ENCODE data around the gene ZNF614. TPM values are rescaled to one million over a fixed set of nuclear protein-coding genes. Genes with fewer than 3 reads are reported as not detected.

ZNF614 gene
- total and polyA plus RNA-seq, 3 donors from 2014 or later, result 8.6 to 13.9 (median 13.2) TPM

- H3K36me3 ChIP-seq (ENCODE audit: low read depth, missing control alignments), result peaks cover 3% of the 10 kb centered on the region
- no peak overlapping the region for H3K4me3 ChIP-seq
- H3K9me3 ChIP-seq, result no peaks in the 10 kb centered on the region
- no peaks in the 10 kb centered on the region for H3K4me1 ChIP-seq
- DNase-seq, result no peak
- intact Hi-C loops (cut with DNase I; ENCODE audit: low total_unique reads), result no loop called here
- WGBS, 2 donors, result 96 to 98% methylated on average over 4 of the region's 4 CpGs
- no peak overlapping the region for H3K27ac ChIP-seq
- TF ChIP-seq POLR2A (IDR thresholded peaks at IDR 0.05), result no peak
- no peak for TF ChIP-seq CTCF (IDR thresholded peaks at IDR 0.05)
- H3K27me3 ChIP-seq, result no peaks in the 10 kb centered on the region
Measured at GRCh38 chr19:51971624-51972023, 56.6 kb downstream of the ZNF614 start.

GRCh38 chr19:51970718-51971117 is 57.5 kb downstream of the ZNF614 start:
- TF ChIP-seq CTCF (IDR thresholded peaks at IDR 0.05) (no peak), POLR2A (IDR thresholded peaks at IDR 0.05) (no peak)
- H3K27me3 ChIP-seq, result no peaks in the 10 kb centered on the region
- no peak for DNase-seq
- peaks cover 3% of the 10 kb centered on the region for H3K36me3 ChIP-seq (ENCODE audit: low read depth, missing control alignments)
- intact Hi-C loops (cut with DNase I; ENCODE audit: low total_unique reads), result no loop called here
- H3K9me3 ChIP-seq, result no peaks in the 10 kb centered on the region
- H3K4me3 ChIP-seq, result no peak overlapping the region
- WGBS, 2 donors, result 97 to 100% methylated on average over 1 of the region's 1 CpG
- no peaks in the 10 kb centered on the region for H3K4me1 ChIP-seq
- H3K27ac ChIP-seq, result no peak overlapping the region

GRCh38 chr19:51965583-51965982 is 62.6 kb downstream of the ZNF614 start:
- no peak overlapping the region for H3K27ac ChIP-seq
- no peaks in the 10 kb centered on the region for H3K27me3 ChIP-seq
- intact Hi-C loops (cut with DNase I; ENCODE audit: low total_unique reads), result no loop called here
- no peak for DNase-seq
- no peaks in the 10 kb centered on the region for H3K9me3 ChIP-seq
- no peaks in the 10 kb centered on the region for H3K36me3 ChIP-seq (ENCODE audit: low read depth, missing control alignments)
- TF ChIP-seq CTCF (IDR thresholded peaks at IDR 0.05) (no peak), POLR2A (IDR thresholded peaks at IDR 0.05) (no peak)
- WGBS, 2 donors, result 95 to 96% methylated on average over 5 of the region's 5 CpGs
- no peak overlapping the region for H3K4me3 ChIP-seq
- H3K4me1 ChIP-seq, result peaks cover 5% of the 10 kb centered on the region

Other genes starting within 250 kb of the ZNF614 start
- 10 to 100 TPM in 1 of 2 donors, 1 to 10 TPM in 1; 1.6 to 15.6 TPM for gene FPR3, start 233.2 kb downstream of the ZNF614 start, total RNA-seq
- gene FPR3, start 233.2 kb downstream of the ZNF614 start, polyA plus RNA-seq (ENCODE audit: insufficient read depth, low read depth, low replicate concordance), result 8.8 TPM
- gene ZNF577, start 140.4 kb downstream of the ZNF614 start, total RNA-seq, result 10 to 100 TPM; 65.2 to 85.2 TPM
- 43.5 TPM for gene ZNF577, start 140.4 kb downstream of the ZNF614 start, polyA plus RNA-seq (ENCODE audit: insufficient read depth, low read depth, low replicate concordance)
- 10 to 100 TPM; 12.2 to 12.4 TPM for gene ZNF649, start 123.4 kb downstream of the ZNF614 start, total RNA-seq
- gene ZNF649, start 123.4 kb downstream of the ZNF614 start, polyA plus RNA-seq (ENCODE audit: insufficient read depth, low read depth, low replicate concordance), result 8.7 TPM
- 1 to 10 TPM; 9.2 to 9.4 TPM for gene ZNF613, start 100.9 kb downstream of the ZNF614 start, total RNA-seq
- 2.8 TPM for gene ZNF613, start 100.9 kb downstream of the ZNF614 start, polyA plus RNA-seq (ENCODE audit: insufficient read depth, low read depth, low replicate concordance)
- 10 to 100 TPM; 18.0 to 19.0 TPM for gene ZNF350, start 41.5 kb downstream of the ZNF614 start, total RNA-seq
- 7.5 TPM for gene ZNF350, start 41.5 kb downstream of the ZNF614 start, polyA plus RNA-seq (ENCODE audit: insufficient read depth, low read depth, low replicate concordance)
- 10 to 100 TPM in 1 of 2 donors, 1 to 10 TPM in 1; 8.8 to 10.3 TPM for gene ZNF615, start 20.2 kb downstream of the ZNF614 start, total RNA-seq
- 4.7 TPM for gene ZNF615, start 20.2 kb downstream of the ZNF614 start, polyA plus RNA-seq (ENCODE audit: insufficient read depth, low read depth, low replicate concordance)
- gene ZNF432, start 20.5 kb upstream of the ZNF614 start, total RNA-seq, result 10 to 100 TPM; 15.7 to 16.8 TPM
- gene ZNF432, start 20.5 kb upstream of the ZNF614 start, polyA plus RNA-seq (ENCODE audit: insufficient read depth, low read depth, low replicate concordance), result 11.6 TPM
- 10 to 100 TPM; 26.9 to 27.0 TPM for gene ZNF841, start 67.4 kb upstream of the ZNF614 start, total RNA-seq
- gene ZNF841, start 67.4 kb upstream of the ZNF614 start, polyA plus RNA-seq (ENCODE audit: insufficient read depth, low read depth, low replicate concordance), result 8.5 TPM
- gene ZNF616, start 111.6 kb upstream of the ZNF614 start, total RNA-seq, result 10 to 100 TPM in 1 of 2 donors, 1 to 10 TPM in 1; 9.0 to 11.3 TPM
- gene ZNF616, start 111.6 kb upstream of the ZNF614 start, polyA plus RNA-seq (ENCODE audit: insufficient read depth, low read depth, low replicate concordance), result 6.3 TPM
- gene ZNF836, start 143.2 kb upstream of the ZNF614 start, total RNA-seq, result 1 to 10 TPM; 5.4 to 9.2 TPM
- 3.3 TPM for gene ZNF836, start 143.2 kb upstream of the ZNF614 start, polyA plus RNA-seq (ENCODE audit: insufficient read depth, low read depth, low replicate concordance)
- gene PPP2R1A, start 161.7 kb upstream of the ZNF614 start, total RNA-seq, result 100 to 1,000 TPM; 262 to 289 TPM
- gene PPP2R1A, start 161.7 kb upstream of the ZNF614 start, polyA plus RNA-seq (ENCODE audit: insufficient read depth, low read depth, low replicate concordance), result 181 TPM
- 10 to 100 TPM; 15.8 to 35.7 TPM for gene ZNF766, start 241.2 kb upstream of the ZNF614 start, total RNA-seq
- gene ZNF766, start 241.2 kb upstream of the ZNF614 start, polyA plus RNA-seq (ENCODE audit: insufficient read depth, low read depth, low replicate concordance), result 30.2 TPM